A673 (cell line): ENCODE data around the gene VAT1L.

Experiments used
- CTCF ChIP-seq: fragments of 300-800, 200-600 bp; sonication (generic); conservative IDR thresholded peaks from 2 replicates; pipeline ENCODE4 v1.5.1; 2017; ENCODE audit warnings: low read depth, mild to moderate bottlenecking, antibody characterized with exemption, low read length, moderate library complexity, mixed read lengths
- EZH2 ChIP-seq: fragments of 200-600 bp; sonication (generic); IDR thresholded peaks from 2 replicates; pipeline ENCODE4 v1.6.1; 2017; ENCODE audit warnings: borderline replicate concordance, low read depth, mild to moderate bottlenecking, mixed read lengths, antibody characterized with exemption, low read length; ENCODE audit not compliant: poor library complexity, severe bottlenecking

GRCh38 chr16:77977339-77977738 is 189.0 kb downstream of the VAT1L start:
- no peak for TF ChIP-seq CTCF
- no peak for TF ChIP-seq EZH2
